ENCODE measurements around the gene WNT7A.
"Not testable (repeated sequence)": the region's sequence is repeated elsewhere in the genome, so short reads cannot be mapped to it uniquely, and the experiment has no call there.

WNT7A gene
- total RNA-seq: 9.2 reads per million, percentile 30 among the genes with 10 or more reads in this experiment

DNA sequence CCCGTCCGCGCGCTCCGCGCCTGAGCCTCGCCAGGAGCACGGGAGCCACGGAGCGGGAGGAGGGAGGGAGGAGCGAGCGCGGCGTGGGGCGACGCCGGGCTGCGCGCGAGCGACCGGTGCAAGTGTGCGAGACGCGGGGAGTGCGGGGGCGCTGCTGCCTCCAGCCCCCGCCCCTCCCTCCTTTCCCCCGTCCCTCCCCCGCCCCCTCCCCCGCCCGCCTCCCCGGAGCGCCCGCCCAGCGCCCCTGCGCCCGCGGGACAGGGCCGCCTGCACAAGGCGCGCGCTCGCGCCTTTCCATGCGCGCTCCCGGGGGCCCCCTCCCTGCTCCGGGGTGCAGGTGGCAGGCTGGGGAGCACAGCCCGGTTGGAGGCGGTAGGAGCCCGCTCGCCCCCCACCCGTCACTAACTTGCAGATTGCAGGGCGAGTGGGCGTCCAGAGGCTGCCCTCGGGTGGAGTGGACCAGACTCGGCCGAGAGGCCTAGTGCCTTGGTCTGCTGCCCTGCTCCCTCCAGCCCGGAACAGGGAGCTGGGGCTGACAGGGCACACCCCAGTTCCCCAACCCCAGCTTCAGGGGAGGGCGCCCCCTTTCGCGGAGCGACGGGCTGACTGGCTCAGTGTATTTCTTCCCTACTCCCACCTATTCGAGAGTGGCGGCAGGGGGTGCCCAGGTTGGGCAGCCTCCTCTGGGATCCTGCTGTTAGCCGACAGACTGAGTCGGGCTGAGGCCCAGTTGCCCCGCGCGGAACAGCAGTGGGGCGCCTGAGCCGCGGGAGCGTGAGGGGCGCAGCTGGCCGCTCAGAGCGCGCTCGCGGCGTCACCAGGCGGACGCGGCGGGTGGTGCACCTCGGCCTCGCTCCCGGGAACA, at the start of gene WNT7A:
Gene WNT7A, minus strand, starts transcription at position 126 of the 865 bp plus-strand sequence. CDS start 255 bp downstream, outside the sequence.
- peak; percentile 59 for DNase-seq

DNA sequence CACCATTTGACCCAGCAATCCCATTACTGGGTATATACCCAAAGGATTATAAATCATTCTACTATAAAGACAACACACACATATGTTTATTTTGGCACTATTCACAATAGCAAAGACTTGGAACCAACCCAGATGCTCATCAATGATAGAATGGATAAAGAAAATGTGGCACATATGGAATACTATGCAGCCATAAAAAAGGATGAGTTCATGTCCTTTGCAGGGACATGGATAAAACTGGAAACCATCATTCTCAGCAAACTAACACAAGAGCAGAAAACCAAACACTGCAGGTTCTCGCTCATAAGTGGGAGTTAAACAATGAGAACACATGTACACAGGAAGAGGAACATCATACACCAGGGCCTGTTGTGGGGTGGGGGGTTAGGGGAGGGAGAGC, 48.9 kb upstream of the WNT7A start:
- not testable (repeated sequence) for DNase-seq

DNA sequence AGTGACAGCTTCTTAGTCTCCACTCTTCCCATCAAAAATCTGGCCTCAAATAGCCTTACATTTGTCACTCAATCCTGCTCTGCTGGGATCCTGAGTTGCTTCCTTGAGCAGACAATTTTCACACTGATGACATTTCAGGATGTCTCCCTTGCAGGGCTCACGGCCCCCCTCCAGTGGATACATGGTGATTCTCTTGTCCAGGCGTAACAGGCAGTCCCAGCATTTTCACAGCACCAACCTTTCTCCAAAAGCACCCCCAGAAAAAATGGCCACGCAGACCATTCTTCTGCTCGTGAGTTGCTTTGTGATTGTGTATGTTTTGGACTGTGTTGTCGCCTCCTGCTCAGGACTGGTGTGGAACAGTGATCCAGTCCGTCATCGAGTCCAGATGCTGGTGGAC, 47.4 kb upstream of the WNT7A start:
- no peak for DNase-seq

DNA sequence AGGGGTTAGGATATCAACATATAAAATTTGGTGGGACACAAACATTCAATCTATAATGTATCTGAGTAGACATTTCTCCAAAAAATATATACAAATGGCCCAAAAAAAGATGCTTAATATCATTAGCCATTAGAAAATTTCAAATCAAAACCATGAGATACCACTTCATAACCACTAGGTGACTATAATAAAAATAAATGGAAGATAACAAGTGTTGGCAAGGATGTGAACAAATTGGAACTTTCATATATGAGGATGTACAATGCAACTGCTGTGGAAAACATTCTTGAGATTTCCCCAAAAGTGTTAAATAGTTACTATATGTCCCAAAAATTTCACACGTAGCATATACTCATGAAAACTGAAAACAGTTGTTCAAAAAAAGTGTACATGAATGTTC, 36.5 kb upstream of the WNT7A start:
- DNase-seq: no peak

DNA sequence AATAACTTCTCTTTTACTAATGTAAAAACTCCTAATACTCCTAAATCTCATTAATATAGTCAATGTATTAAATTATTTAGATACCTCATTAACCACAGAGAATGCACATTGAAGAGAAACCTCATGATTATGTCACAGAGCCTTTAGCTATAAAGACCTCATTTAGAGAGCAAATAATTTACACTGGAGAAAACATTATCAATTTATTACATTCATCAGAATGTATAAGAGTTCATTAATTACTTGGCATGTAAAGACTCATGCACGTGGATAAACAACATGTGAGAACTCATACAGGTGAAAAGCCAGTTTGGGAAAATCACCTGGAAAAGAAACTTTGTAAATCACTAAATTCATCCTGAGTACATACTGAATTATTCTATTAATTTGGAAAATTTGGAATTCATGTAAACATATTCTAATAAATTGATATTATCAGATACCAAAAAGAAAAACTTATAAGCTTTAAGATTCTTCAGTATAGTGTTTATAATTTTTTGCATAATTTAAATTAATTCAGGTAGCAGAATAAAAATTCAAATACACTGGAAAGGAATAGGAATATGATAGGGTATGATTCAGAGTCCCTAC, 22.9 kb upstream of the WNT7A start:
- DNase-seq: no peak

DNA sequence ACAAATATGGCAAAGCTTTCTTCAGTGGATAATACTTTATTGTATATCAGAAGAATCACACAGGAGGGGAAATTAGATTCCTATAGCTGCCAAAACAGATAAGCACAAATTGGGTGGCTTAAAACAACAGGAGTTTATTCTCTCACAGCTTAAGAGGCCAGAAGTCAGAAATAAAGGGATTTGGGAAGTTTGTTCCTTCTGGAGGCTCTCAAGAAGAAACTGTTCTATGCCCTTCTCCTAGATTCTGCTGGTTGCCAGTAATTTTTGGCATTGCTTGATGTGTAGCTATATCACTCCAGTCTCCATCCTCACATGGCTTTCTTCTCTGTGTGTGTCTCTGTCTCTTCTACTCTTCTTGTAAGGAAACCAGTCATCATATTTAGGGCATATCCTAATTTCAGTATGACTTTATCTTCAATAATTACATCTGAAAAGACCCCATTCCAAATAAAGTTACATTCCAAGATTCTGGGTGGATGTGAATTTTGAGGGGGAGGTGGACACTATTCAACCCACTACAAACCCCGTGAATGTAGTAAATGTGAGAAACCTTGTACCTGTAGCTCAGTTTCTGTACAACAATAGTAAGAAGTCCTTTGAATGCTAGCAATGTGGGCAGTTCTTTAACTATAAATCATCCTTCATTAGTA, 22.2 kb upstream of the WNT7A start:
- DNase-seq: no peak

DNA sequence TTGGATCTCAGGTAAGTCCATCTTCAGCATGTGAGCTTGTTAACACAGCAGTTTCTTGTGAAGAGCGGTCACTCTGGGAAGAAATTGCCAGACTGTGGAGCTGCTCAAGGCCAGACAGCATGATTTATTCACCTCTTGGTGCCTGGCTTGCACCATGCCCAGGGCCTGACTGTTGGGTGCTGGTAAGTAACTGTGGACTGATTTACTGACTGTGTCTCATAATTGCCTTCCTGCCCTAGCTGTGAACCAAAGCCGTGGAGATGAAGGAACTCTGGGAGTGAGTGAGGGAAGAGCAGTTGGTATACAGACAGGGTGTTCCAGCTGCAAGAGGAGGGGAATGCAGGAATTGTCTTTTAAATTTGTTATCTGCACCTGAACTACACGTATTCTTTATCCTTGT, 18.5 kb upstream of the WNT7A start:
- DNase-seq: no peak

DNA sequence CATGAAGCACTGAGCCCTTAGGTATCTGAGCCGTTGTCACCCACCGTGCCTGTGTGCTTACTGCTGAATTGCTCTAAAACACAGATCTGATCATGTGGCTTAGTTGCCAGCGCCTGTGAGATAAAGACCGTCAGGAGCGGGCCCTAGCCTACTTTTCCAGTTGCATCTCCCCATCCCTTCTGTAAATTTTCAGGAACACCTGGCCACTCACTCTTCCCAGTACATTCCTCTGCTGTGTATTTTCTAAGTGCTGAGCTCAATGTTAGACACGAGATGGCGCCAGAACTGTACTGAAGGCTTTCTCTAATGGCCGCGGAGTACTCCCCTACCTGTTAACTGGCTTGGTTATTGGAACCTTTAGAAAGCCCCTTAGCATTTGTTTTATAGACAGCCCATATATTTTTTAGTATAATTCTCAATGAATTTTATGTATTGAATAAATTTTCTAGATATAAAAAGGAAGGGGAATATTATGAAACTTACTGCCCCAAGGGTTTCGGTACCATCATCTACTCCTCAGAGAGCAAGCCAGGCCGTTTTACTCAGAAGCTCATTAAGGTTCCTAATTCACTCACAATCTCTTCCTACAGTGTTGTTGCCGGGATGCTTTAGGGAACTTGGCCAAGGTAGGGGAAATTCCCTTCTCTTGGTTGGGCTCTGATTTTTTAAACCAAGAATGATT, 16.7 kb upstream of the WNT7A start:
- peak; percentile 50 for DNase-seq

DNA sequence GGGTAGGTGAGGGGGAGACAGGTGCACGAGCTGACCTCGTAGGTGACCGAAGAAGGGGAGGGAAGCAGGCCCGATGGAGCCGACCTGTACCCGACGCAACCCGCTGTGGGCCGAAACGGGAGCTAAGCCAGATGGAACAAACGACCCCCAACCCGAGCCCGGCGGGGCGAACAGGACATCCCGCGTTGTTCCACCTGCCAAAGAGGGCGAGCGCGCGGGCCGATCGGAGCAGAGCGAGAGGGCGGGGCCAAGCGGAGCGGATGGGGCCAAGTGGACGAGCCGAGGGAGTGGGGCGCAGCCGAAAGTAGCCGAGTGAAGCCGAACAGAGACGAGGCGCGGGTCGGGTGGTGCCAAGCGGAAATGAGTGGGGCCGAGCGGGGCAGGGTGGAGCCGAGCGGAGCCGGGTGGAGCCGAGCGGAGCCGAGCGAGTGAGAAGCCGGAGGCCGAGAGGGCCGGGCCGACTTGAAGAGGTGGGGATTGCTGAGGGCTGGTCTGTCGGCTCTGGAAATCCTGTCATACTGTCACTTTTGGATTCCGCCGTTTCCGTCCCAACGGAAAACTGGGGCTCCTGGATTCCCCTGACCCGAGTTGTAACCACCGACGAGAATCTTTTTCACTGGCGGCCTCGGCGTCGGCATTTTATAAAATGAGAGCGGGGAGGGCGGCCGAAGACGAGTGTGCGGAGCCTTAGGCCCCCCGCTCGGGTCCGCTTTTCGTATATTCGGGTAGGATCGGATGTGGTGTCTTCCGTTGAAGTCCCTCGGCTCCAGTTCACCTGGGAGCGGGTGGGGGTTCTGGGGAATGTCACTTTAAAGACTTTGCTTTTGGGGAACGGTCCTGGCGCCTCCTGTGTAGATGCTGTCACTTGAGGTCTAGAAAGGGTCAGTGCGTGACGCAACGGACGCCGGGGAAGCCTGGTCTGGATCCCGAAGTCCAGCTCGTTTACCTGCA, 15.6 kb upstream of the WNT7A start:
- peak; percentile 88 for DNase-seq

DNA sequence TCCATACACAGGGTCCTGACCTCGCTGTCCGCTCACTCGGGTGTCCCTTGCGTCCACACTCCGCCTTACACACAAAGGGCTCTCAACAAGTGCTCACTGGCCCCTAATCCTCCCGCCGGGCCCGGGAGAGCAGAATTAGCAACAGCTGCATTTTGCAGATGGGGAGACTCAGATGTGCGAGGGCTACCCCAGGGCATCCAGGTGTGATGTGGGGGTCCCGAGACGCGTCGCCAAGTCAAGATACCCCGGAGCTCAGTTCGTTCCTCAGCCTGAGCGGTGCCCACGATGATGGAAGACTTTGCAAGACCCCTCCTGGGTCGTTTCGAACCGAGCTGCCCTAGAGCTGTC, 14.9 kb upstream of the WNT7A start:
- no peak for DNase-seq

DNA sequence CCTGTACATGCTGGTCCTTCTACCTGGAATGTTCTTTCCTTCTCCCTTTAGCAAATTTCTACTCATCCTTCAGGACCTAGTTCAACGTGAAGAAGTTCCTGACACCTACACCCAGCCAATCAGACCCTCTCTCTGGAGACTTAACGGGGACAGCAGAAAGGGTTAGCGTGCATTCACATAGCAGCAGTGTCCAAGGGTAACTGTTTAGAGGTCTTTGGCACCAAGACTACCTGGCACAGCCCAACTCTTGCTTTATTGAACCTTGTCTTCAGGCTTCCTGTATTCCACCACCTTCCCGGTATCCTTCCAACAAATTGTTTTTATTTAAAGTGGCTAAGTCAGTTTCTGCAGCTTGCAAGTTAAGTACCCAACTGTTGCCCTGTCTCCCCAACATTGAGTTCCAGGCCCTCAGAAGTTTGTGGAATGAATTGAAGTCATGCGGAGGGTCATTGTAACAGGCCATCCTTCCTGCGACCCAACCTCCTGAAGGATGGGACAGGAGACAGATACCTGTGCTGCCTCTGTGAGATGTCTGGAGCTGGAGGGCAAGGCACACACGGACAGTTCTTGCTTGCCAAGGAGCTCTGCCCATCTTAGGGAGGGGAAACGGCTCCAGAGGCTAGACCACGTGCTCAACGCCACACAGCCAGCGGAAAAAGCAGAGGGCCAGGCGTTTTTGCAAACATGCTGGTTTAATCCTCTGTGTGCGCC, 14.4 kb upstream of the WNT7A start:
- DNase-seq: no peak

DNA sequence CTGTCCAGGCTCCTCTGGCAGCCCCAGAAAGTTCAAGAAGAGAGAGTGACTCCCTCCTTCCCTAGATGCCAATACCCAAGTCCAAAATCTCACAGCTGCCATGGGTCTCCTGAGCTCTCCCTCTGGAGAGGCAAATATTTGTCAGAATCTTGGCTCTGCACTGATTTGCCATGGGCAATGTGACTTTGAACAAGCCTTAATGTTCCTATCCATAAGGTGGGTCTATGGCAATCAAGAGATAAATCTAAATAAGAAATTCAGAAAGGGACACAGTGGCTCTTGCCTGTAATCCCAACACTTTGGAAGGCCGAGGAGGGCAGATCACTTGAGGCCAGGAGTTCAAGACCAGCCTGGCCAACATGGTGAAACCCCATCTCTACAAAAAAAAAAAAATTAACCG, 12.4 kb upstream of the WNT7A start:
- no peak for DNase-seq

DNA sequence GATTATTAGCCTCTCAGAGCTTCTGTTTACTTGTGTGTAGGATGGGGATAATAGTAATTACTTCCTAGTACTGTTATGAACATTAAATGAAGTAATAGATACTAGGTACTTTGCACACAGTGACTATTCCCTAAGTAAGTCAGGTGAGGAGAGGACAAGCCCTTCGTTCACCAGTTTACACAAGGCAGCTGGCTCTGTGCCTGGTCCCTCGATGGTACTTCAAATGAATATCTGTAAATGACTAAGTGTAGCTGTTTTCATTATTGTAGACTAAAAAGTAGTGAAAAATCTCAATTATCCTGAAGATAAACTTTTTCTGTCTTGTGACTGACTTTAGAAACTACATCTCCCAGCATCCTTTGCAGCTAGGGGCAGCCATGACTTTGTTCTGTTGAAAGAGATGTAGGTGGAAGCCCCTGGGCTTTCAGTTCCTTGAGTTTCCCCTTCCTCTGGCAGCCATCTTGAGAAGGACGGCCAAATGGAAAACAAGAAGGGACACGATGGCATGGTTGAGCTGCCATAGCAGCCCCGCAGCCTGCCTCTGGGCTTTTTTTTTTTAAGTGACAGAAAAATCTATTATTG, 11.7 kb upstream of the WNT7A start:
- DNase-seq: no peak

DNA sequence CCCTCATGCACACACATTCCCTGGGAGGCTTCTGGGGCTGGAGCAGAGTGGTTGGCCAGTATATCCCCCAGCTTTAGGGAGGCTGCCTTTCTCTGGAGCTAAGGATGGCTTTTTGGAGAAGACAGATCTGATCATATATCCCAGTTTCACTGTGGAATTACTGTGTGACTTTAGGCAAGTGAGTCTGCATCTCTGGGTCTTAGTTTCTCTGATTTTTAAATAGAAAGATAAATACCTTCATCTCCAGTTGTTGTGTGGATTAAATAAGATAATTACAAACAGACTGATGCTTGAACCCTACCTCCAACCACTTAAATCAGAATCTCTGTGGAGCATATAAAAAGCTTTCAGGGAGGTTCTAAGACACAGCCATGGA, 11.1 kb upstream of the WNT7A start:
- no peak for DNase-seq

DNA sequence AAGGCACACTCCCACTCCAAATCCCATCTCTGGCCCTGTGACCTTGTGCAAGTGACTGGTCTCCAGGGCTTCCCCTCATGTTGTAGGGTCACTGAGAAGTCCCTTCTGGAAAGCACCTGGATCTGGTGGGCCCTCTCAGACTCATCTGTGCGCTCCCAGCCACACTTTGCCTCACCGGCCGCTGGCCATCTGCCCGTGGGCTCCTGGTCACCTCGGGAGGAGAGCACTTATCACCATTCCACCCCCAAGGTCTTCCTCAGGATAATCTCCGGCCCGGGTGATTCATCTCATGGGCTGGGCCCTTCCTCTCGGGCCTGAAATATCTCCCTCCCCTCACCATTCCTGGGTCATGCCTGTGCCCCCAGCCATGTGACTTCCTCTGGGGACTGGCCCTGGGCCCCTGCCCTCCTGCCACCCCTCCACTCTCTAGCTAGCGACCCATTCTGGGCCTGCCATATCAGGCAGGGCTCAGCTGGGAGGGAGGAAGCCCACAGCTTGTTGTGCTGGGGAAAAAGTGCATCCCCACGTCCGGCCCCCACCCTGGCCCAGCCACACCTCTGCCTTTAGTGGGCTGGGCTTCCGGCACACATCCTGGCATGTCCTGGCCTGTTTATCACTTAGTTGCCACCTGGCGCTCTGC, 10.6 kb upstream of the WNT7A start:
- DNase-seq: no peak

DNA sequence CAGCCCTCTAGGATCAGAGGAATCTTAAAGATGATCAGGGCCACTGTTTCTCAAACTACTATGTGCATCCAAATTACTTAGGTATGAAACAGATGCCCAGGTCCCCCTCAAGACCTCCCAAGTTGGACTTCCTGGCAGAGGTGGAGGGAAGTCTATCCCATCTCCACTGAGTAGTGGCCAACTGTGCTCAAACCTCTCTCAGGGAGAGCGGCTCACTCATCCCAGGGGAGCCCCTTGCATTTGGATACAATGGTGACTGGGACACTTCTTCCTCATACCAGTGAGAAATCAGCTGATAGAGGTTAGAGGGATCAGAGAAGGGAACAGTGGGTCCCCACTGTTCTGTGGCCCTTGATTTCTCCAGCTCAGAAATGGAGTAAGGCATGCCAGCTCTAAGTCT, 8.7 kb upstream of the WNT7A start:
- DNase-seq: no peak

DNA sequence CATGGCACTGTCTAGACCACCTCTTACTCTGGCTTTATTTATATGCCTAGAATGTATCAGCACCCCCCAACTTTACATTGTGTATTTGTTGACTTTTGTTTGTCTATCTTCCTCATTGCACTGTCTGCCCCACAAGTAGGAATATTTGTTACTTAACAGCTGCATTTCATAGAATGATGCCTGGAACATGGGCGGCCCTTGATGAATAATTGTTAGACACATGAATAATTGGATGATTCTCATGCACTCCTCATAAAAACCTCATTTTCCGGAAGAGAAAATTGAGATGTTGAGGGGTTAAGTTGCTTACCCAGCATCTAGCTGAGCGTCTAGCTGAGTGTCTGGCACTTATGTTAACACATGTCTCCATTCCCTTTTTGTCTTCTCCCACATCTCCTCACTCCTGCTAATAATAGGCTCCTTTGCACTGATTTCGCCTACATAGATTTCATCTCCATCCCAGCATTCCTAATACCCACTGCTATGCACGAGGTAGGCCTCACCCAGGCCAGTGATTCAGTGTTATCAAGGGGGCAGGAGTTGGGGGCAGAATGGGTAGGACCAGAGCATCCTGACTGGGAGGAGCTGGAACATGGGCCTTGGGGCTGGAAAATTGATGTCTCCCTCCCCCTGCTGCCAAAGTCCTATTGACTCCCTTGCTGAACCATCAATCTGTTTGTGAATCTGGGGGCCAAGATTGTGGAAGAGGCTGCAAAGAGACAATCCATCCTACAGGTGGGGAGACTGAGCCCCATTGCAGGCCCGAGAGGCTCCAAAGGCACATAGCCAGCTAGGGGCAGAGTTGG, 7.8 kb upstream of the WNT7A start:
- DNase-seq: no peak

DNA sequence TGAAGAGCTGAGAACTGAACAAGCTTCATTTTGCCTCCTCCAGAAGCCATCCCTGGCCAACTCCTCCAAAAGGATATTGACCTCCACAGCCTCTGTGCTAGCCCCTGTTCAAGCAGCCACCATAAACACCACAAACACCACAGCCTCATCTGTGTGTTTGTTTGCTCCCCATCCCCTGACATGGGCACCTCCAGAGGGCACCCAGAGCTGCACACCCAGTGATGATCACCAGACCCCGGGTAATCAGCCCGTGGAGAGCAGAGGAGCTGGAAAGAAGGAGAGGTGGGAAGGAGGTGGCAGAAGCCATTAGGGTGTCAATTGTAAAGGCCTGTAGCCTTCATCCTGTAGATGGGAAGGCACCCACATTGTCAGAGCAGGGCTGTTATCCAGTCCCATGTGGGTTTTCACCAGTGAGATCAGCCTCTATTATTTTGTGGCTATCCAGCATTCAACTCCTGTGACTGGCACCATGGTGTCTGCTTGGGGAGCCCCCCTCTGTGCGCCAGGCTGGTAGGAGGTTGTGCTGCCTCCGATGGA, 6.8 kb upstream of the WNT7A start:
- DNase-seq: no peak

DNA sequence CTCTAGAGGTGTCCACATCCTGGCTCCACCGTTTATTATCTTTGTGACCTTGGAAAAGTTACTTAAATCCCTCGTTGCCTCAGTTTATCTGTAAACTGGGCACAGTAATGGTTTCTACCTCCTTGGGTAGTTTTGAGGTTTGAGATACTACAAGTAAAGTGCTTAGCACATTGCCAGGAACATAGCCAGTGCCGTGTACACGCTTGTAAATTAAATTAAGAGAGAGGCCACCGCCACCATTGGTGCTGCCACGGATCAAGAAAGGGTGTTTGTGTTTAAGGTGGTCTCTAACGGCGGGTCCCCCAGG, 5.8 kb upstream of the WNT7A start:
- DNase-seq: no peak

Data from effector CD4-positive, alpha-beta T cell (primary cell).